Fibroblast of lung (primary cell): ENCODE measurements around the gene AFG3L2. TPM values are rescaled to one million over a fixed set of nuclear protein-coding genes. Genes with fewer than 3 reads are reported as not detected.

Source experiments
- DNase-seq, 2 donors: peaks; one replicate each; pipeline versions ENCODE4 v3.0.0 to v3.0.0-alpha.2; 2010; ENCODE audit warnings: low read depth in 2 of 2
- H2AFZ ChIP-seq: 2 replicates; pipeline ENCODE4 v1.5.1; 2012; ENCODE audit warnings: low read length, control low read depth, inconsistent platforms
- H3K27ac ChIP-seq: 2 replicates; pipeline ENCODE4 v1.5.1; 2011; ENCODE audit warnings: low read length, control low read depth; ENCODE audit not compliant: insufficient read depth
- H3K27me3 ChIP-seq: 2 replicates; pipeline ENCODE4 v1.5.1; 2011; ENCODE audit warnings: mild to moderate bottlenecking, low read length; ENCODE audit not compliant: control insufficient read depth, insufficient read depth
- H3K36me3 ChIP-seq: 2 replicates; pipeline ENCODE4 v1.5.1; 2011; ENCODE audit warnings: low read length; ENCODE audit not compliant: control insufficient read depth, insufficient read depth
- H3K4me1 ChIP-seq: 2 replicates; pipeline ENCODE4 v1.5.1; 2011; ENCODE audit warnings: low read length; ENCODE audit not compliant: control insufficient read depth, insufficient read depth; ENCODE audit errors: extremely low read depth
- H3K4me2 ChIP-seq: 2 replicates; pipeline ENCODE4 v1.5.1; 2011; ENCODE audit warnings: low read length, control low read depth; ENCODE audit not compliant: insufficient read depth; ENCODE audit errors: extremely low read depth
- H3K4me3 ChIP-seq, 4 experiments: fragments of 200-600 bp in 1 of 4; sonication (generic) in 1 of 4; replicated peaks in 1 of 4; 2 replicates each; pipeline ENCODE4 v1.5.1; 2011 to 2016; ENCODE audit warnings: low read length in 4 of 4, low read depth in 3 of 4, mild to moderate bottlenecking in 3 of 4, control low read depth in 2 of 4, inconsistent platforms in 1 of 4, mixed read lengths in 1 of 4; ENCODE audit not compliant: insufficient read depth in 1 of 4; ENCODE audit errors: control extremely low read depth in 1 of 4
- H3K79me2 ChIP-seq: 2 replicates; pipeline ENCODE4 v1.5.1; 2012; ENCODE audit warnings: mild to moderate bottlenecking, low read length, inconsistent platforms; ENCODE audit not compliant: control insufficient read depth, insufficient read depth
- H3K9ac ChIP-seq: 2 replicates; pipeline ENCODE4 v1.5.1; 2011; ENCODE audit warnings: mild to moderate bottlenecking, low read length, control low read depth; ENCODE audit not compliant: insufficient read depth
- H3K9me3 ChIP-seq: 2 replicates; pipeline ENCODE4 v1.5.1; 2012; ENCODE audit warnings: low read depth, low read length; ENCODE audit not compliant: control insufficient read depth, insufficient read depth
- H4K20me1 ChIP-seq: 2 replicates; pipeline ENCODE4 v1.5.1; 2011; ENCODE audit warnings: low read length; ENCODE audit not compliant: control insufficient read depth, insufficient read depth; ENCODE audit errors: extremely low read depth
- CTCF ChIP-seq, 2 donors: IDR thresholded peaks in 1 of 2; conservative IDR thresholded peaks in 1 of 2; 1 replicate in 1 of 2; 2 replicates in 1 of 2; pipeline ENCODE4 v1.5.1; 2011 to 2012; ENCODE audit warnings: low read length in 2 of 2, control low read depth in 1 of 2, inconsistent platforms in 1 of 2, low read depth in 1 of 2, mild to moderate bottlenecking in 1 of 2
- EZH2 ChIP-seq: IDR thresholded peaks from 2 replicates; pipeline ENCODE4 v1.5.1; 2012; ENCODE audit warnings: low read length, control low read depth, mild to moderate bottlenecking; ENCODE audit errors: missing control alignments
- polyA plus RNA-seq, 2 donors: library from polyadenylated mRNA; depleted of rRNA in 1 of 2; stranded (reverse) in 1 of 2; unstranded in 1 of 2; fragments of >200 nt; gene quantifications; 2 replicates each; pipeline ENCODE4 v1.2.1, GENCODE V29; 2011 to 2012; ENCODE audit warnings: missing spikeins in 1 of 2
- total RNA-seq: library from RNA; depleted of rRNA; stranded (reverse); fragments of >200 nt; gene quantifications from 2 replicates; pipeline ENCODE4 v1.2.1, GENCODE V29; 2014

Gene AFG3L2
- total and polyA plus RNA-seq, 2 donors (not counting 1 experiment from before 2014, with no cell fraction given): 38.3 to 41.0 TPM

GRCh38 chr18:12279781-12280531 lies 97.1 kb downstream of the AFG3L2 start:
- TF ChIP-seq CTCF (conservative IDR thresholded peaks at IDR 0.05 in 1 of 2, IDR thresholded peaks at IDR 0.05 in 1 of 2; ENCODE audit: low read depth in 1 of 2, low read length in 2 of 2) (no peak), EZH2 (no peak)
- peaks cover 24% of the 10 kb centered on the region for H3K4me1 ChIP-seq
- peak overlapping the region; percentile 83 for H3K4me2 ChIP-seq
- H3K9me3 ChIP-seq: no peaks in the 10 kb centered on the region
- H3K9ac ChIP-seq: peak overlapping the region; percentile 84
- no peaks in the 10 kb centered on the region for H3K27me3 ChIP-seq
- H4K20me1 ChIP-seq: no peaks in the 10 kb centered on the region
- no peaks in the 10 kb centered on the region for H3K79me2 ChIP-seq
- H3K4me3 ChIP-seq: no peak overlapping the region
- no peaks in the 10 kb centered on the region for H3K36me3 ChIP-seq
- no peak for DNase-seq
- H3K27ac ChIP-seq: peak overlapping the region; percentile 99
- no peak overlapping the region for H2AFZ ChIP-seq

Other genes starting within 250 kb of the AFG3L2 start
- gene CIDEA, start 122.9 kb downstream of the AFG3L2 start, total RNA-seq: 0.26 and 1.7 TPM in 2 replicates
- gene CIDEA, start 122.9 kb downstream of the AFG3L2 start, polyA plus RNA-seq: 0.12 and 0.21 TPM in 2 replicates
- gene TUBB6, start 69.0 kb downstream of the AFG3L2 start, total RNA-seq: 269 and 408 TPM in 2 replicates
- gene TUBB6, start 69.0 kb downstream of the AFG3L2 start, polyA plus RNA-seq: 549 and 646 TPM in 2 replicates
- 6.9 and 11.2 TPM in 2 replicates for gene PRELID3A, start 30.7 kb upstream of the AFG3L2 start, total RNA-seq
- gene PRELID3A, start 30.7 kb upstream of the AFG3L2 start, polyA plus RNA-seq: 8.4 and 9.9 TPM in 2 replicates